Stimulated activated CD8-positive, alpha-beta memory T cell treated with anti-CD3 and anti-CD28 coated beads, Interleukin-7, amount 100 ng/mL, for 1 hour (primary cell): ENCODE results near the gene STUM.
"Not testable (repeated sequence)": the region's sequence is repeated elsewhere in the genome, so short reads cannot be mapped to it uniquely, and the experiment has no call there.

ENCODE experiments used
- DNase-seq, 2 donors: peaks; one replicate each; pipeline ENCODE4 v3.0.0-alpha.2; 2020; ENCODE audit warnings: low read depth in 2 of 2

STUM gene

GRCh38 chr1:226627050-226627755 lies 78.6 kb downstream of the STUM start:
- DNase-seq: no peak

GRCh38 chr1:226627924-226628611 lies 79.5 kb downstream of the STUM start:
- no peak for DNase-seq

GRCh38 chr1:226628612-226629155 lies 80.1 kb downstream of the STUM start:
- no peak for DNase-seq

GRCh38 chr1:226629210-226629895 lies 80.8 kb downstream of the STUM start:
- DNase-seq: no peak

GRCh38 chr1:226629896-226630550 lies 81.5 kb downstream of the STUM start:
- DNase-seq: no peak

- DNase-seq: no peak
Observed at GRCh38 chr1:226630592-226630991, 82.0 kb downstream of the STUM start.

- DNase-seq: no peak
Observed at GRCh38 chr1:226631229-226632000, 82.9 kb downstream of the STUM start.

- DNase-seq: no peak
Observed at GRCh38 chr1:226632169-226632879, 83.8 kb downstream of the STUM start.

GRCh38 chr1:226632922-226633351 lies 84.4 kb downstream of the STUM start:
- DNase-seq: no peak

GRCh38 chr1:226633541-226634165 lies 85.1 kb downstream of the STUM start:
- no peak for DNase-seq

- peak; percentile 56 to 75 for DNase-seq
Observed at GRCh38 chr1:226634166-226634588, 85.6 kb downstream of the STUM start.

GRCh38 chr1:226634611-226635246 lies 86.2 kb downstream of the STUM start:
- no peak for DNase-seq

GRCh38 chr1:226635456-226635941 lies 86.9 kb downstream of the STUM start:
- peak in 1 of 2 donors; percentile 34 for DNase-seq

- no peak for DNase-seq
Observed at GRCh38 chr1:226636847-226637096, 88.2 kb downstream of the STUM start.

GRCh38 chr1:226637147-226637935 lies 88.8 kb downstream of the STUM start:
- DNase-seq: no peak

GRCh38 chr1:226638001-226638601 lies 89.5 kb downstream of the STUM start:
- DNase-seq: no peak

GRCh38 chr1:226638608-226639007 lies 90.0 kb downstream of the STUM start:
- DNase-seq: no peak

GRCh38 chr1:226639206-226639605 lies 90.6 kb downstream of the STUM start:
- not testable (repeated sequence) for DNase-seq
